ENCODE measurements around the gene PIP5K1B. TPM values are rescaled to one million over a fixed set of nuclear protein-coding genes. Genes with fewer than 3 reads are reported as not detected.

Gene PIP5K1B
- total RNA-seq, 1 experiment from 2014 or later = 2.5 TPM

GRCh38 chr9:68710111-68710471 lies 5.1 kb downstream of the PIP5K1B start:
- no peak overlapping the region for H3K4me2 ChIP-seq (ENCODE audit: insufficient read depth, insufficient read length, low read length)
- no peak overlapping the region for H3K56ac ChIP-seq (ENCODE audit: insufficient read length, low read depth, low read length)
- H2BK15ac ChIP-seq (ENCODE audit: low read depth, low read length) = no peak overlapping the region
- H2AFZ ChIP-seq (ENCODE audit: low read length) = no peak overlapping the region
- H3K27me3 ChIP-seq (ENCODE audit: insufficient read depth, low read length) = peaks cover 7% of the 10 kb centered on the region; the same call in 1 of the 2 replicates
- no peak overlapping the region for H3K27ac Mint-ChIP-seq
- no peak overlapping the region for H4K5ac ChIP-seq (ENCODE audit: insufficient read length, low read depth, low read length)
- H3K27ac ChIP-seq (ENCODE audit: insufficient read length, low read depth, low read length) = no peak overlapping the region
- H2BK12ac ChIP-seq (ENCODE audit: insufficient read length, low read depth, low read length) = no peak overlapping the region
- no peaks in the 10 kb centered on the region for H3K9me3 ChIP-seq (ENCODE audit: control insufficient read depth, low read depth, low read length)
- no peaks in the 10 kb centered on the region for H3K9me3 Mint-ChIP-seq
- TF ChIP-seq CTCF (conservative IDR thresholded peaks at IDR 0.05) = no peak
- H3K18ac ChIP-seq (ENCODE audit: insufficient read length, low read depth, low read length) = no peak overlapping the region
- H2BK5ac ChIP-seq (ENCODE audit: insufficient read length, low read length) = no peak overlapping the region
- no peak overlapping the region for H3K4me3 Mint-ChIP-seq
- no peaks in the 10 kb centered on the region for H4K20me1 ChIP-seq (ENCODE audit: control insufficient read depth, insufficient read depth, insufficient read length)
- H3K27me3 Mint-ChIP-seq (ENCODE audit: low read depth) = peaks cover 56% of the 10 kb centered on the region
- H3K4me1 ChIP-seq (ENCODE audit: insufficient read depth, low read length) = no peaks in the 10 kb centered on the region
- H3K4ac ChIP-seq (ENCODE audit: low read depth, low read length) = no peak overlapping the region
- WGBS (ENCODE audit: extremely low coverage, insufficient read length, low lambda C conversion rate) = no CpG with 5 or more reads among the region's 1 CpG
- H2BK20ac ChIP-seq (ENCODE audit: low read depth, low read length, poor library complexity, severe bottlenecking) = no peak overlapping the region
- H2AK5ac ChIP-seq (ENCODE audit: insufficient read length, low read length) = no peak overlapping the region
- H3K4me1 Mint-ChIP-seq = peaks cover 13 to 15% of the 10 kb centered on the region in 2 experiments
- DNase-seq = no peak
- H3K36me3 Mint-ChIP-seq (ENCODE audit: insufficient read depth in 1 of 3, low read depth in 3 of 3) = no peaks in the 10 kb centered on the region
- H3K14ac ChIP-seq (ENCODE audit: insufficient read depth, low read length) = no peak overlapping the region
- no peak overlapping the region for H2BK120ac ChIP-seq (ENCODE audit: low read depth, low read length, poor library complexity, severe bottlenecking)
- no peak overlapping the region for H3T11ph ChIP-seq (ENCODE audit: low read length)
- H3K23ac ChIP-seq (ENCODE audit: insufficient read length, low read depth, low read length) = no peak overlapping the region
- no peaks in the 10 kb centered on the region for H3K79me1 ChIP-seq (ENCODE audit: insufficient read depth, low read depth, low read length, poor library complexity, severe bottlenecking)
- no peaks in the 10 kb centered on the region for H3K79me2 ChIP-seq (ENCODE audit: insufficient read depth, low read length)
- peaks cover 10% of the 10 kb centered on the region for H3K23me2 ChIP-seq (ENCODE audit: insufficient read length, low read depth, low read length, poor library complexity, severe bottlenecking)
- H3K9ac ChIP-seq (ENCODE audit: extremely low read depth, insufficient read length, low read length) = no peak overlapping the region
- H4K91ac ChIP-seq (ENCODE audit: insufficient read length, low read depth, low read length) = no peak overlapping the region
- no peak overlapping the region for H4K8ac ChIP-seq (replicated peaks; ENCODE audit: insufficient read length, low read depth, low read length)
